IPS-20b (cell line): ENCODE data around the gene SRMS.

ENCODE experiments used
- H3K27ac ChIP-seq: one replicate; pipeline ENCODE4 v1.5.1; 2013; ENCODE audit warnings: low read length
- H3K27me3 ChIP-seq: 2 replicates; pipeline ENCODE4 v1.6.1; 2013; ENCODE audit warnings: mild to moderate bottlenecking, low read length, inconsistent platforms; ENCODE audit not compliant: insufficient read depth
- H3K36me3 ChIP-seq: 2 replicates; pipeline ENCODE4 v1.6.1; 2013; ENCODE audit warnings: low read depth, mild to moderate bottlenecking, inconsistent platforms, low read length, moderate library complexity; ENCODE audit not compliant: insufficient read depth
- H3K4me1 ChIP-seq: 2 replicates; pipeline ENCODE4 v1.6.1; 2013; ENCODE audit warnings: mild to moderate bottlenecking, control low read depth, inconsistent platforms, low read length, moderate library complexity; ENCODE audit not compliant: insufficient read depth
- H3K4me3 ChIP-seq: 2 replicates; pipeline ENCODE4 v1.5.1; 2013; ENCODE audit warnings: mild to moderate bottlenecking, low read length, inconsistent platforms
- H3K9ac ChIP-seq: 2 replicates; pipeline ENCODE4 v1.6.1; 2013; ENCODE audit warnings: low read depth, mild to moderate bottlenecking, inconsistent platforms, low read length, moderate library complexity
- H3K9me3 ChIP-seq: 2 replicates; pipeline ENCODE4 v1.6.1; 2013; ENCODE audit warnings: mild to moderate bottlenecking, low read depth, low read length, inconsistent platforms; ENCODE audit not compliant: insufficient read depth

The SRMS gene

DNA sequence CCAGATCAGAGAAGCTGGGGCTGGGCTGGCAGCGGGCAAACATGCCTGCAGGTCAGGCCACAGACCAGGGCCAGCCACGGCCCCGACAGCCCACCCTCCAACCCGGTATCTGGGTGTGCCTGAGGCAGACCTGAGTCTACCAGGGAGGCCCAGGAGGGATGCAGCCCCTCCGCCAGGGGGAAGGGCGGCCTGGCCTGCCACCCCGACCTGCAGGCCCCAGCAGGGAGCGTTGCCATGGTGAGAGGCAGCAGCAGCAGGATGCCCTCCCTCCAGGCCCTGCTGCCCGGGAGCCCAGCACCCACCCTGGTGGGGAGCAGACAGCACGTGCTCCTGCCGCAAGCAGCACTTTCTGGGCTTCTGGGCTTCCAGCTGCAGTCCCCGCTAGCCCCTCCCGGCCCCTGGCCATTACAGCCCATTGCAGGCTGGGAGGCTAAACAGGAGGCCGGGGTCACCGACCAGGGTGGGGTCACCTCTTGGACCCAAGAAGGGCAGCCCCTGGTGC, 44.8 kb downstream of the SRMS start:
- no peak overlapping the region for H3K4me3 ChIP-seq
- no peak overlapping the region for H3K27ac ChIP-seq
- peaks cover 41% of the 10 kb centered on the region for H3K27me3 ChIP-seq
- H3K9ac ChIP-seq = no peak overlapping the region; the same call in 1 of the 2 replicates
- no peaks in the 10 kb centered on the region; the same call in 1 of the 2 replicates for H3K4me1 ChIP-seq
- H3K9me3 ChIP-seq = no peaks in the 10 kb centered on the region
- H3K36me3 ChIP-seq = no peaks in the 10 kb centered on the region

DNA sequence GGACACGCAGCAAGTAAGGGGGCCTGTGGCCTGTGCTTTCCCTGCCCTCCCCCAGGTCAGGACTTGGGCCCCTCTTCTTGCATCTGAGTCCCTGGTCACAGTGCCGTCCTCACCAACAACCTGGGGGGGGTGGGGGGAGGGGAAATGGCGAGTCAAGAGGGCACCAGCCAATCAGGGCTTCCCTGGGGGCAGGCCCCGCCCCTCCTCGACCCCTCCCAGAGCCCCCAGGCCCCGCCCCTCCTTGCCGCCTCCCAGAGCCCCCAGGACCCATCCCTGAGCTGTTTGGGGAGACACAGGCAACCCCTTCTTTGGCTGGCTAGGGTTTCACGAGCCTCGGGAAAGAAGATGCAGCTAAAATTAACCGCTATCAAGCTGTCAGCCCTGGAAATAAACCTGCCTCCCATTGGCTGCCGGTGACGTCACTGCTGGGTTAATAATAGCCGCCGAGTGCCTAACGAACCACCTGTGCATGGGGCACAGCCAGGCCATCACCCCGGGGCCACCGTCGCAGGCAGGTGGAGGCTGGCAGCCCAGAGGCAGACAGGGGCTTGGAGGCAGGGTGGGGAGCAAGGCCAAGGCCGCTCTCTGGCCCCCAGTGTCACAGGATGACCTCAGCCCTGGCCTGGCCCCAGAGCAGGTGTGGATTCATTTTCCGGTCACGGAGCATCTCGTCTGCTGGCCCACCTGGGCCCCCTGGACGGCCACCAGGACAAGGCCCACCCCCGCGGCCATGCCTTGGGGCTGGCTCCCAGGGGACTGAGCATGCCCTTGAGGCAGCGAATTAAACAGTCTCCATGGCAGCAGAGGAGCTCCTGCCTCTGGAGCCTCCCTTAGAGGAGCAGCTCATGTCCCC, 45.5 kb downstream of the SRMS start:
- Histone ChIP-seq H3K27me3 (peaks cover 48% of the 10 kb centered on the region), H3K36me3 (no peaks in the 10 kb centered on the region), H3K9ac (peak overlapping the region; percentile 27; the same call in 1 of the 2 replicates), H3K4me3 (peak overlapping the region; percentile 70; the same call in 1 of the 2 replicates), H3K27ac (no peak overlapping the region), H3K9me3 (no peaks in the 10 kb centered on the region), H3K4me1 (no peaks in the 10 kb centered on the region; the same call in 1 of the 2 replicates)

- H3K4me1 ChIP-seq = no peaks in the 10 kb centered on the region; the same call in 1 of the 2 replicates
- H3K9me3 ChIP-seq = no peaks in the 10 kb centered on the region
- H3K27ac ChIP-seq = no peak overlapping the region
- H3K36me3 ChIP-seq = no peaks in the 10 kb centered on the region
- H3K27me3 ChIP-seq = peaks cover 56% of the 10 kb centered on the region
- H3K4me3 ChIP-seq = 0 out of 2 replicates have a peak overlapping the region, but pooled peaks have one; percentile 70
- H3K9ac ChIP-seq = no peak overlapping the region
These were observed 46.4 kb downstream of the SRMS start for GRCh38 chr20:63500902-63501817.

GRCh38 chr20:63500151-63500901, 47.2 kb downstream of the SRMS start:
- Histone ChIP-seq H3K4me3 (no peak overlapping the region), H3K4me1 (no peaks in the 10 kb centered on the region; the same call in 1 of the 2 replicates), H3K9ac (no peak overlapping the region), H3K9me3 (no peaks in the 10 kb centered on the region), H3K27me3 (peaks cover 63% of the 10 kb centered on the region), H3K36me3 (no peaks in the 10 kb centered on the region), H3K27ac (no peak overlapping the region)

DNA sequence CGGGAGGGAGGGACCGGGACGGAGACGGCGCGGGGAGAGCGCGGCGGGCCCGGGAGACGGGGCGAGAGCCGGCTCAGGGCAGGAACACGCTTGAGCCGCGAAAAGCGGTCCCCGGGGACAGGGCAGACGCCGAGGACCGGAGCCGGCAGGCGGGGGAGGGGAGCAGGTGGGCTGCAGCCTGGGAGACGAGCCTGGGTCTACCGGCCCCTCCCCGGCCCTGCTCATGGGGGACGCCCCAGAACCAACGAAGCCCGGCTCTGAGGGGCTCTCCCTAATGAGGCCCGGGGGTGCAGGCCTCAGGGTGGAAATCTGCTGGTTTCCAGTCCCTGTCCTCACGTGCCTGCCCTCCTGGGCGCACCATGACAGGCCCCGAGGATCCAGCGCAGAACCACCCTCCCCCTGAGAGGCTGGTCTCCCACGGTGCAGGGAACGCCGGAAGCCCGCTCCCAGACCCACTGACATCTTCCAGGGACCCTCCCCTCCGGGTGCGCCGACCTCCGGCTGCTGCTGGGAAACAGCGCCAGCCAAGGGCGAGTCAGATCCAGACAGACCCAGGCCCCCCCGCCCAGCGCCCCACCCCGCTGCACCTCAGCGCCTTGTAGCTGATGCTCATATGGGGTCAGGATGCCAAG, 48.1 kb downstream of the SRMS start:
- Histone ChIP-seq H3K27ac (no peak overlapping the region), H3K27me3 (peaks cover 63% of the 10 kb centered on the region), H3K36me3 (no peaks in the 10 kb centered on the region), H3K9ac (no peak overlapping the region), H3K4me3 (peak overlapping the region; percentile 56; the same call in 1 of the 2 replicates), H3K9me3 (no peaks in the 10 kb centered on the region), H3K4me1 (no peaks in the 10 kb centered on the region; the same call in 1 of the 2 replicates)

GRCh38 chr20:63498960-63499337, 48.6 kb downstream of the SRMS start, which contains the start of gene EEF1A2:
EEF1A2 (minus strand) TSS chr20:63499083; CDS start chr20:63497763, 1,320 bp downstream.
- no peaks in the 10 kb centered on the region for H3K9me3 ChIP-seq
- H3K9ac ChIP-seq = no peak within 1 kb of the TSS
- H3K27ac ChIP-seq = no peak within 1 kb of the TSS
- H3K4me3 ChIP-seq = peak within 1 kb of the TSS; percentile 56; the same call in 1 of the 2 replicates
- no peaks in the 10 kb centered on the region; the same call in 1 of the 2 replicates for H3K4me1 ChIP-seq
- no peaks in the 10 kb centered on the region for H3K36me3 ChIP-seq
- H3K27me3 ChIP-seq = peaks cover 60% of the 10 kb centered on the region

DNA sequence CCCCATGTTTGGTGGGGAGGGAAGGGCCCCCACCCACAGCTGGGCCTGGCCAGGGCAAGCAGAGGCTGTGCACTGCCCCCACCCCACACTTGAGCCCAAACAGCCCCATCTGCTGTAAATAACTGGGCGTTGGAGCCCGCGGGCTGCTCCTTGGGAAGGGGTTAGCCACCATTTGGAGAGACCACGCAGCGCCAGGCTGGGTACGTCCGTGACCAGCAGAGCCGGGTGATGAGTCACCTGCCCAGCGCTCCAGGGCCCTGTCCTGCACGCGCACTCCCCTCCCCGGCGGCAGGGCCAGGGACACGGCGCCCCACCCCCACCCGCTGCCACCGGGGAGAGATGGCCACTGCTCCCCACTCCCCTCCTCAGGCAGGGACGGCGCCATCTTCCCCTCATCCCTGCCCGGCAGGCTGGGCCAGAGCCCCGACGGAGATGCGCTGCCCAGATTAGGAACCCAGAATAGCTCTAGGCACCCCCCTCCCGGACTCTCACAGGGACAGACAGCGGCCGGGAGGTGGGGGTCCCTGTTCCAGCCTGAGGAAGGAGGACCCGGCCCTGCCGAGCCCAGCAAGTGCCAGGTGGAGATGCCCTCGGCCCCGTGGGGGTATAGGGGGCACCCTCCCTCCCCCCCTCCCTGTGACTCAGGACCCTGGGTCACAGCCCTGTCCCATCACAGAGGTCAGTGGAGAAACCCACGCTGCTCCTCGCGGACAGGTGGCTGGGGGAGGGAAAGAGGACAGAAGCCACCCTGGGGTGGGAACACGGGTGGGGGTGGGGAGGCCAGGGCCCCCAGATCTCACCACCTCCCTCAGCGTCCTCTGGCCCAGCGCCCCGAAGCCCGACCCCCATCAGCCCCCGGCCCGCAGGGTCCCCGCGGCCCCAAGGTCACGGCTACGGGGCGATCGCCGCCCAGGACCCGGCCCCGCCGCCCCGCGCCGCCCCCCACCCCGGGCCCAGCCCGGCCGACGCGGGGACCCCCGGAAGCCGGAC, 49.3 kb downstream of the SRMS start:
- H3K36me3 ChIP-seq = no peaks in the 10 kb centered on the region
- H3K27me3 ChIP-seq = peaks cover 55% of the 10 kb centered on the region
- H3K27ac ChIP-seq = no peak overlapping the region
- H3K9me3 ChIP-seq = no peaks in the 10 kb centered on the region
- H3K9ac ChIP-seq = no peak overlapping the region
- H3K4me3 ChIP-seq = peak overlapping the region; percentile 47; the same call in 1 of the 2 replicates
- no peaks in the 10 kb centered on the region; the same call in 1 of the 2 replicates for H3K4me1 ChIP-seq

DNA sequence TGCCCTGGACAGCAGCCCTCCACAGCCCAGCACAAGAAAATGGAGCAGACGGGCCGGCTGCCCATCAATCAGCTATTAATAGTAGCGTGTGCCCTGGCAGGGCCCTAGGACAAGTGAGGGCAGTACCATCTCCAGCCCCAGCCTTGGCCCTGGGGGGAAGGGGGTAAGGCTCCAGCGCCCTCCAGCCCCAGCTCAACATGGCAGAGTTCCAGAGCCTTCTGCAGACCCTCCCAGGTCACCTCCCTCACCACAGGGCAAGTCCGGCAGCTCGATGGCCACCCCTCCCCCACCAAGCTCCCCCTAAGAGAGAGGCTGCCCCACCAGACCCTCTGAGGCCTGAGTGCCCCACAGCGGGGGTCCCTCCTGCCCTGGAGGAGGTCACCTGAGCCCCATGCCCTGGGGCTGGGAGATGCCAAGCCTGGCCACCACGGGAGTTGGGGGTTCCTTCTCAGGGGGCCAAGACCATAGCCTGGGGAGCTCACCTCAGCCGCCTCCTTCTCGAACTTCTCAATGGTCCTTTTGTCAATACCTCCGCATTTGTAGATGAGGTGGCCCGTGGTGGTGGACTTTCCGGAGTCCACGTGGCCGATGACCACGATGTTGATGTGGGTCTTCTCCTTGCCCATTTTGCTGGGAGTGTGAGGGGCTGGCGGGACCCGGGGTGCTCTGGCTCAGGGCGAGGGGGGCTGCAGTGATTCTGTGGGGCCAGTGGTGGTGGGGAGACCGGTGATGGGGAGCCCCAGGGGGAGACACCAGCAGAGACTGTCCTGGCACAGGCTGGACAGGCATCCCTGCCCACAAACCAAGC, 50.2 kb downstream of the SRMS start:
- H3K4me1 ChIP-seq = no peaks in the 10 kb centered on the region; the same call in 1 of the 2 replicates
- no peak overlapping the region for H3K27ac ChIP-seq
- H3K36me3 ChIP-seq = peaks cover 5% of the 10 kb centered on the region
- H3K27me3 ChIP-seq = peaks cover 55% of the 10 kb centered on the region
- no peak overlapping the region; the same call in 1 of the 2 replicates for H3K4me3 ChIP-seq
- H3K9ac ChIP-seq = no peak overlapping the region
- H3K9me3 ChIP-seq = peaks cover 2% of the 10 kb centered on the region; the same call in 1 of the 2 replicates

DNA sequence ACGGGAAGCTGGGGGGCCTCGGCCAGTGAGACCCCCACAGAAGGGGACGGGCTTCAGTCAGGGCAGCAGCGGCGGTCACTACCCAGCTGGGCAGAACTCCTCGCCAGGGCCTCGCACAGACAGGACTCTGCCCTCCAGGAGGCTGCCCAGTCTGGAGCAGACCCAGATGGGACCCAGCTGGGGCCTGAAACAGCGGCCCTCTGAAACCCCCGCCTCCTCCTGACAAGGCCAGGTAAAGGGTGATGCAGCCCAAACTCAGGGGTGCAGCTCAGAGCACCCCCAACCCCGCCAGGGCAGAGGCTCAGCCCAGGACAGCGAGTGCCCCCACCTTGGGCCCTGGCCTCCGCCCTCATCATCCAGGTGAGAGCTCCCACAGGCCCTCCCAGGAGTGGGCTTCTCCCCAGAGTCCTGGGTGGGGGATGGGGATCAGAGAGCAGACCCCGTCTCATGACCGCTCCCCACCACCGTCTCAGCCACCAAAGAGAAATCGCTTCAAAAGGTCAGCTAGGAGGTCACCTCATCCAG, 50.9 kb downstream of the SRMS start:
- H3K27me3 ChIP-seq = peaks cover 55% of the 10 kb centered on the region
- H3K27ac ChIP-seq = no peak overlapping the region
- peaks cover 8% of the 10 kb centered on the region for H3K36me3 ChIP-seq
- no peak overlapping the region for H3K9ac ChIP-seq
- H3K9me3 ChIP-seq = peaks cover 3% of the 10 kb centered on the region; the same call in 1 of the 2 replicates
- no peak overlapping the region for H3K4me3 ChIP-seq
- H3K4me1 ChIP-seq = no peaks in the 10 kb centered on the region; the same call in 1 of the 2 replicates
